Heart left ventricle (tissue), 16 donors: ENCODE data around the gene BNIP5. TPM values are rescaled to one million over a fixed set of nuclear protein-coding genes. Genes with fewer than 3 reads are reported as not detected.

Source experiments
- ATAC-seq, 4 donors: fragments of 200-7000 bp; cut with Tn5 transposase; one replicate each; pipeline ENCODE4 v1.9.1; 2020 to 2022; ENCODE audit warnings: moderate library complexity in 4 of 4, mild to moderate bottlenecking in 3 of 4, moderate number of reproducible peaks in 1 of 4
- DNase-seq, 5 donors: peaks; one replicate each; pipeline ENCODE4 v3.0.0-alpha.2; 2020
- H3K27ac ChIP-seq, 12 donors: fragments of 200-600 bp; sonication (generic) in 4 of 12; one replicate each; pipeline versions ENCODE4 v1.5.0 to v1.8.0; 2016 to 2022; ENCODE audit warnings: mild to moderate bottlenecking in 2 of 12
- H3K27me3 ChIP-seq, 9 donors: fragments of 200-600 bp; sonication (generic) in 2 of 9; one replicate each; pipeline versions ENCODE4 v1.5.1 to v1.8.0; 2016 to 2022; ENCODE audit warnings: mild to moderate bottlenecking in 3 of 9
- H3K36me3 ChIP-seq, 9 donors: fragments of 200-600 bp; sonication (generic) in 2 of 9; one replicate each; pipeline versions ENCODE4 v1.5.0 to v1.8.0; 2018 to 2022; ENCODE audit warnings: mild to moderate bottlenecking in 2 of 9
- H3K4me1 ChIP-seq, 12 donors: fragments of 200-600 bp; sonication (generic) in 4 of 12; one replicate each; pipeline versions ENCODE4 v1.5.0 to v1.8.0; 2016 to 2022; ENCODE audit warnings: mild to moderate bottlenecking in 3 of 12
- H3K4me3 ChIP-seq, 12 donors: fragments of 200-600 bp; sonication (generic) in 4 of 12; one replicate each; pipeline versions ENCODE4 v1.5.0 to v1.8.0; 2017 to 2022; ENCODE audit warnings: mild to moderate bottlenecking in 9 of 12, moderate library complexity in 4 of 12
- H3K9me3 ChIP-seq, 12 donors: fragments of 200-600 bp; sonication (generic) in 4 of 12; one replicate each; pipeline versions ENCODE4 v1.5.0 to v1.8.0; 2016 to 2022; ENCODE audit warnings: mild to moderate bottlenecking in 1 of 12
- POLR2A ChIP-seq, 2 donors: fragments of 450-650 bp; IDR thresholded peaks; one replicate each; pipeline ENCODE4 v1.6.1; 2017; ENCODE audit warnings: antibody characterized with exemption in 2 of 2, mild to moderate bottlenecking in 2 of 2, moderate library complexity in 2 of 2
- WGBS, 4 donors: extraction: QIAGEN DNeasy Blood & Tissue Kit in 2 of 4; methylation state at CpG; one replicate each; pipeline versions ENCODE4 v1.1.5 to v1.1.7; 2013 to 2018; 5-methylcytosine and 5-hydroxymethylcytosine counted together
- intact Hi-C, 10 donors: fragments of 100-400 bp; cut with DNase I; formaldehyde crosslinking; loops; one replicate each; pipeline versions ENCODE4 v1.11.1 to v1.14.2; 2022
- polyA plus RNA-seq, 2 donors: library from polyadenylated mRNA; stranded (reverse); fragments of 200-250 nt; gene quantifications; one replicate each; pipeline ENCODE4 v1.2.3, GENCODE V29; 2013
- total RNA-seq, 9 donors: library from RNA; depleted of rRNA in 2 of 9; stranded (reverse); fragments of >200 nt in 2 of 9; fragmentation: NEBNext Ultra II Directional in 3 of 9; extraction: Animal tissue kit (Norgen Biotek cat#: 25700) in 3 of 9; gene quantifications; one replicate each; pipeline versions ENCODE4 v1.1.0 to v1.2.4, GENCODE V29; 2016 to 2023
- TF ChIP-seq, protein P1 (sequence below), 12 donors: fragments of 200-600 bp; sonication (generic) in 4 of 12; IDR thresholded peaks; one replicate each; pipeline versions ENCODE4 v1.5.0 to v1.8.0; 2018 to 2022; ENCODE audit warnings: antibody characterized with exemption in 12 of 12, mild to moderate bottlenecking in 5 of 12
- donor health status: ischemic (EF 13 %, LVEDD 7.1; RV severe dilation, severe dysfunction).
- donor health status: healthy with polysubstance abuse.
- donor health status: DM: no; HTN: yes; CAD: no.
- donor health status: DM: no; HTN: no; CAD: no.
- donor health status: ischemic (EF 25% LVEDD 6.9; RV normal size, moderate dysfunction).
- donor health status: ischemic (EF 25% LVEDD 5.7; RV mildly dilated, moderate dysfunction).
- donor health status: healthy.
- donor health status: DM: yes; HTN: yes; CAD: no.
- donor health status: ischemic (EF 35%, LVEDD 5.7; RV mildly dilated, moderate dysfunction).
- donor health status: nonischemic (EF 11% LVEDD 7.7; RV severe dilation, severe dysfunction).
- donor health status: DM: yes; HTN: yes; CAD: no.
- donor health status: PGD.
- donor health status: ischemic (EF 29% LVEDD 5.4; RV normal size, mild dysfunction).
- donor health status: nonischemic (EF 23%, LVEDD 6.1; RV moderate dilation, normal function).

The BNIP5 gene
- total and polyA plus RNA-seq, 11 donors: not detected

DNA sequence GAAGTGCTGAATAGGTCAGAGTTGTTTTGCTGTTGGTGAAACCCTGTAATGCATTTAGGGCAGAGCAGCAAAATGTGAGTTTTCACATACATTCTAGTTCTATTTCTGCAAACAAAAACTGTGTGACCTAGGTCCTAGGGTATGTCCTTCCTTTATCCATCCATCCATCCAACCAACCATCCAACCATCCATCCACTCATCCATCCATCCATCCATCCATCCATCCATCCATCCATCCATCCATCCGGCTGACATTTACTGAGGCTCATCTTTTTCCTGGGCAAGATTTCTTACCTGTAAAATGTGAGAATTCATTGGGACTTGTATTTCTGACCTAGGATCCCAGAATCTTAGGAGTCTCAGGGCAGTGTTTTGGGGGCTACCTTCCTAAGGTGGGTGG is 52.3 kb downstream of the BNIP5 start:
- WGBS, 4 donors: 88 to 96% (median 93%) methylated on average over 1 of the region's 1 CpG
- Histone ChIP-seq H3K36me3 (no peaks in the 10 kb centered on the region), H3K4me3 (no peak overlapping the region), H3K27me3 (peaks cover 10 to 57% (median 23%) of the 10 kb centered on the region in 9 donors), H3K4me1 (peaks cover 0 to 7% (median 0%) of the 10 kb centered on the region in 12 donors), H3K9me3 (peaks cover 0 to 8% (median 0%) of the 10 kb centered on the region in 12 donors), H3K27ac (no peak overlapping the region)
- intact Hi-C loops: no loop called here
- no peak for TF ChIP-seq POLR2A (IDR thresholded peaks at IDR 0.05)
- TF ChIP-seq, protein P1, sequence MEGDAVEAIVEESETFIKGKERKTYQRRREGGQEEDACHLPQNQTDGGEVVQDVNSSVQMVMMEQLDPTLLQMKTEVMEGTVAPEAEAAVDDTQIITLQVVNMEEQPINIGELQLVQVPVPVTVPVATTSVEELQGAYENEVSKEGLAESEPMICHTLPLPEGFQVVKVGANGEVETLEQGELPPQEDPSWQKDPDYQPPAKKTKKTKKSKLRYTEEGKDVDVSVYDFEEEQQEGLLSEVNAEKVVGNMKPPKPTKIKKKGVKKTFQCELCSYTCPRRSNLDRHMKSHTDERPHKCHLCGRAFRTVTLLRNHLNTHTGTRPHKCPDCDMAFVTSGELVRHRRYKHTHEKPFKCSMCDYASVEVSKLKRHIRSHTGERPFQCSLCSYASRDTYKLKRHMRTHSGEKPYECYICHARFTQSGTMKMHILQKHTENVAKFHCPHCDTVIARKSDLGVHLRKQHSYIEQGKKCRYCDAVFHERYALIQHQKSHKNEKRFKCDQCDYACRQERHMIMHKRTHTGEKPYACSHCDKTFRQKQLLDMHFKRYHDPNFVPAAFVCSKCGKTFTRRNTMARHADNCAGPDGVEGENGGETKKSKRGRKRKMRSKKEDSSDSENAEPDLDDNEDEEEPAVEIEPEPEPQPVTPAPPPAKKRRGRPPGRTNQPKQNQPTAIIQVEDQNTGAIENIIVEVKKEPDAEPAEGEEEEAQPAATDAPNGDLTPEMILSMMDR (IDR thresholded peaks at IDR 0.05): no peak
- DNase-seq (no peak), ATAC-seq (no peak)

- Histone ChIP-seq H3K9me3 (peaks cover 0 to 8% (median 0%) of the 10 kb centered on the region in 12 donors), H3K27me3 (peaks cover 10 to 57% (median 23%) of the 10 kb centered on the region in 9 donors), H3K4me3 (no peak overlapping the region), H3K4me1 (peaks cover 0 to 7% (median 0%) of the 10 kb centered on the region in 12 donors), H3K27ac (no peak overlapping the region), H3K36me3 (no peaks in the 10 kb centered on the region)
- DNase-seq: no peak
- WGBS, 4 donors: 80 to 87% (median 85%) methylated on average over 1 of the region's 1 CpG
- TF ChIP-seq, protein P1 (IDR thresholded peaks at IDR 0.05): no peak
- TF ChIP-seq POLR2A (IDR thresholded peaks at IDR 0.05): no peak
- intact Hi-C loops: no loop called here
- no peak for ATAC-seq
These were observed 53.1 kb downstream of the BNIP5 start for GRCh38 chr6:36283608-36284007.

DNA sequence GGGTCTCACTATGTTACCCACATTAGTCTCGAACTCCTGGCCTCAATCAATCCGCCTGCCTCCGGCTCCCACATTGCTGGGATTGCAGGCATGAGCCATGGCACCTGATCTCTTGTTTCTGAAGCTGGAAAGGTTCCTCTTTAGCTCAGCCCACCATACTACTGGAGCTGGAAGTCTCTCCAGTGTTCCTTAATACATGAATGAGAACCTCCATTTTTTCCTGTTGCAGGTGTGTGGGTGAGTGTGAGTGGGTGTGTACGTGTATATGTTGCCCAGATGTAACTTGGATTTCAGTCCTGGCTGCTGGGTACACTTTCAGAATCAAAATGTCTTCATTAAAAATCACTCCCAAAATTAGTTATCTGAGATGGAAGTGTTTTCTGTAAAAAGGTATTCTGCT is 55.7 kb downstream of the BNIP5 start:
- Histone ChIP-seq H3K4me3 (no peak overlapping the region), H3K27me3 (peaks cover 6 to 45% (median 15%) of the 10 kb centered on the region in 9 donors), H3K36me3 (no peaks in the 10 kb centered on the region), H3K4me1 (peaks cover 0 to 7% (median 0%) of the 10 kb centered on the region in 12 donors), H3K27ac (no peak overlapping the region), H3K9me3 (peaks cover 0 to 8% (median 0%) of the 10 kb centered on the region in 12 donors)
- ATAC-seq (no peak), DNase-seq (no peak)
- intact Hi-C loops: no loop called here
- TF ChIP-seq POLR2A (IDR thresholded peaks at IDR 0.05): no peak
- TF ChIP-seq, protein P1 (IDR thresholded peaks at IDR 0.05): no peak
- 78 to 89% (median 86%) methylated on average over 4 of the region's 4 CpGs for WGBS, 4 donors

DNA sequence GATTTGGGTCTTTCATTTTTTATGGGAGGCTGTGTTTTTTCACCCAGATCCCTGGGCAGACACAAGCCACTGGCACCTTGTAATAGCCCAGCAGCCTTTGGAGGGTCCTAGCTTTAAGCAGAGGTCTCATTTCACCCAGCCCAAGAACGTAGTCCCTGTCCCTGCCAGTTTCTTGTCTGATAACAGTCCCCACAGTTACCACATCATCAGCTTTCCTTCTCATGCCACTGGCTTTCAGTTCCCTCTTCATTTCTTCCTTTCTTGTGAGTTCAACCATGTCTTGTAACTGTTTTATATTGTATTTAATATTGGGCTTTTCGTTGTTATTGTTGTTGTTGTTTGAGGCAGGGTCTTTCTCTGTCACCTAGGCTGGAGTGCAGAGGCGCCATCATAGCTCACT is 56.2 kb downstream of the BNIP5 start:
- H3K36me3 ChIP-seq: no peaks in the 10 kb centered on the region
- H3K4me3 ChIP-seq: no peak overlapping the region
- ATAC-seq: no peak
- peaks cover 3 to 40% (median 12%) of the 10 kb centered on the region in 9 donors for H3K27me3 ChIP-seq
- no peak overlapping the region for H3K27ac ChIP-seq
- 61 to 72% (median 69%) methylated on average over 3 of the region's 3 CpGs for WGBS, 4 donors
- no peak for DNase-seq
- peaks cover 0 to 7% (median 0%) of the 10 kb centered on the region in 12 donors for H3K4me1 ChIP-seq
- intact Hi-C loops: no loop called here
- H3K9me3 ChIP-seq: peaks cover 0 to 8% (median 0%) of the 10 kb centered on the region in 12 donors
- no peak for TF ChIP-seq POLR2A (IDR thresholded peaks at IDR 0.05)
- TF ChIP-seq, protein P1 (IDR thresholded peaks at IDR 0.05): no peak
